ENCODE results near the gene CD14.

DNA sequence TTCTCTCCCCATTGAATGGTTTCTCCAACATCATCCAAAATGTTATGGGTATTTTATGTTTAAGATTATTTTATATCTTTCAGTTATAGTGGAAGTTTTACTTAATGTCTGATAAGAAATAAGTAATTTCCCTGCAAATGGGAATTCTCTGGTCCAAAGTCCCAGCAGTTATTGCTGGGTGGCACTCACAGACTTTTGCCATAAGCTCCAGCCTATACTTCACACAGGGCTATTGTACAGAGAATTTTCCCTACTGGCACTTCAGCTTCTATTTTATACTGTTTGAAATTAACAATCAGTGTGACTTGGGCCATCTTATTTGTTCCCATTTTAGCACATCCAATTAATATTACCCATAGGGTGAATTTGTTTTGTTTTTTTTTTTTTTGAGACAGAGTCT lies 32.9 kb downstream of the CD14 start:
- TF ChIP-seq, protein P1, sequence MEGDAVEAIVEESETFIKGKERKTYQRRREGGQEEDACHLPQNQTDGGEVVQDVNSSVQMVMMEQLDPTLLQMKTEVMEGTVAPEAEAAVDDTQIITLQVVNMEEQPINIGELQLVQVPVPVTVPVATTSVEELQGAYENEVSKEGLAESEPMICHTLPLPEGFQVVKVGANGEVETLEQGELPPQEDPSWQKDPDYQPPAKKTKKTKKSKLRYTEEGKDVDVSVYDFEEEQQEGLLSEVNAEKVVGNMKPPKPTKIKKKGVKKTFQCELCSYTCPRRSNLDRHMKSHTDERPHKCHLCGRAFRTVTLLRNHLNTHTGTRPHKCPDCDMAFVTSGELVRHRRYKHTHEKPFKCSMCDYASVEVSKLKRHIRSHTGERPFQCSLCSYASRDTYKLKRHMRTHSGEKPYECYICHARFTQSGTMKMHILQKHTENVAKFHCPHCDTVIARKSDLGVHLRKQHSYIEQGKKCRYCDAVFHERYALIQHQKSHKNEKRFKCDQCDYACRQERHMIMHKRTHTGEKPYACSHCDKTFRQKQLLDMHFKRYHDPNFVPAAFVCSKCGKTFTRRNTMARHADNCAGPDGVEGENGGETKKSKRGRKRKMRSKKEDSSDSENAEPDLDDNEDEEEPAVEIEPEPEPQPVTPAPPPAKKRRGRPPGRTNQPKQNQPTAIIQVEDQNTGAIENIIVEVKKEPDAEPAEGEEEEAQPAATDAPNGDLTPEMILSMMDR (IDR thresholded peaks at IDR 0.05): no peak
- TF ChIP-seq, protein P2, sequence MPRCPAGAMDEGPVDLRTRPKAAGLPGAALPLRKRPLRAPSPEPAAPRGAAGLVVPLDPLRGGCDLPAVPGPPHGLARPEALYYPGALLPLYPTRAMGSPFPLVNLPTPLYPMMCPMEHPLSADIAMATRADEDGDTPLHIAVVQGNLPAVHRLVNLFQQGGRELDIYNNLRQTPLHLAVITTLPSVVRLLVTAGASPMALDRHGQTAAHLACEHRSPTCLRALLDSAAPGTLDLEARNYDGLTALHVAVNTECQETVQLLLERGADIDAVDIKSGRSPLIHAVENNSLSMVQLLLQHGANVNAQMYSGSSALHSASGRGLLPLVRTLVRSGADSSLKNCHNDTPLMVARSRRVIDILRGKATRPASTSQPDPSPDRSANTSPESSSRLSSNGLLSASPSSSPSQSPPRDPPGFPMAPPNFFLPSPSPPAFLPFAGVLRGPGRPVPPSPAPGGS (IDR thresholded peaks at IDR 0.05): no peak
- TF ChIP-seq, protein P3, sequence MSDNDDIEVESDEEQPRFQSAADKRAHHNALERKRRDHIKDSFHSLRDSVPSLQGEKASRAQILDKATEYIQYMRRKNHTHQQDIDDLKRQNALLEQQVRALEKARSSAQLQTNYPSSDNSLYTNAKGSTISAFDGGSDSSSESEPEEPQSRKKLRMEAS (IDR thresholded peaks at IDR 0.05): no peak
- TF ChIP-seq MYC (IDR thresholded peaks at IDR 0.05; ENCODE audit: borderline replicate concordance, low read length) (no peak), POLR2A (IDR thresholded peaks at IDR 0.05; ENCODE audit: low read length) (no peak), BHLHE40 (IDR thresholded peaks at IDR 0.05; ENCODE audit: low read depth, low read length) (no peak), CEBPB (IDR thresholded peaks at IDR 0.05) (no peak), RCOR1 (IDR thresholded peaks at IDR 0.05; ENCODE audit: low read depth, low read length) (no peak), ZFP36 (IDR thresholded peaks at IDR 0.05; ENCODE audit: borderline replicate concordance, partially characterized antibody) (no peak), NR3C1 (IDR thresholded peaks at IDR 0.05) (no peak), RFX5 (IDR thresholded peaks at IDR 0.05) (no peak)
